Measurements from ENCODE around the gene FGF18.
A peak's percentile ranks its signal among the peaks of the same experiment; 100 is the strongest.
"Not testable (repeated sequence)": the region's sequence is repeated elsewhere in the genome, so short reads cannot be mapped to it uniquely, and the experiment has no call there.

FGF18 gene

DNA sequence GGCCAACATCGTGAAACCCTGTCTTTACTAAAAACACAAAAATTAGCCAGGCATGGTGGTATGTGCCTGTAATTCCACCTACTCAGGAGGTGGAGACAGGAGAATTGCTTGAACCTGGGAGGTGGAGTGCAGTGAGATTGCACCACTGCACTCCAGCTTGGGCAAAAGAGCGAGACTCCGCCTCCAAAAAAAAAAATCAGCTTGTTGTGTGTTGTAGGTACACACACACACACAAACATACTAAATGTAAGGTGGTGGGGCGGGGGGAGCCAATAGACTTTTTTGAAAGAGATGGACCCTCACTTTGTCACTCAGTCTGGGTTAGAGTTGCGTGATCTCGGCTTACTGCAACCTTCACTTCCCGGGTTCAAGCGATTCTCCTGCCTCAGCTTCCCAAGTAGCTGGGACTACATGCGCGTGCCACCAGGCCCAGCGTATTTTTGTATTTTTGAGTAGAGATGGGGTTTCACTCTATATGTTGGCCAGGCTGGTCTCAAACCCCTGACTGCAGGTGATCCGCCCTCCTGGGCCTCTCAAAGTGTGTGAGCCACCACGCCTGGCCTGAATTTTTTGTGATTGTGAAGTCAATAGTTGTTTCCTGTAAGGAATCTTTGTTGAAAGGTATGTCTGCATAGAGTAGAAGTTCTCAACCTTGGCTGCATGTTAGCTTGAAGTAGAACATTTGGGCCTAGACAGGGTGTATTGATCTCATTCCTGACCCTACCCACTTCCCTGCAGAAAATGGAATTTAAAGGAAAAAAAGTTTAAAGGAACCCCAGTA, 18.1 kb upstream of the FGF18 start:
- DNase-seq, result no peak

DNA sequence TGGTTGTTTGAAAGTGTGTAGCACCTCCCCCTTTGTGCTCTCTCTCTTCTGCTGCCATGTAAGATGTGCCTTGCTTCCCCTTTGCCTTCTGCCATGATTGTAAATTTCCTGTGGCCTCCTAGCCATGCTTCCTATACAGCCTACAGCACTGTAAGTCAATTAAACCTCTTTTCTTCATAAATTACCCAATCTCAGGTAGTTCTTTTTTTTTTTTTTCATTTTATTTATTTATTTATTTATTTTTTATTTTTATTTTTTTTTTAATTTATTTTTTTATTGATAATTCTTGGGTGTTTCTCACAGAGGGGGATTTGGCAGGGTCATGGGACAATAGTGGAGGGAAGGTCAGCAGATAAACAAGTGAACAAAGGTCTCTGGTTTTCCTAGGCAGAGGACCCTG, 16.7 kb upstream of the FGF18 start:
- not testable (repeated sequence) for DNase-seq

DNA sequence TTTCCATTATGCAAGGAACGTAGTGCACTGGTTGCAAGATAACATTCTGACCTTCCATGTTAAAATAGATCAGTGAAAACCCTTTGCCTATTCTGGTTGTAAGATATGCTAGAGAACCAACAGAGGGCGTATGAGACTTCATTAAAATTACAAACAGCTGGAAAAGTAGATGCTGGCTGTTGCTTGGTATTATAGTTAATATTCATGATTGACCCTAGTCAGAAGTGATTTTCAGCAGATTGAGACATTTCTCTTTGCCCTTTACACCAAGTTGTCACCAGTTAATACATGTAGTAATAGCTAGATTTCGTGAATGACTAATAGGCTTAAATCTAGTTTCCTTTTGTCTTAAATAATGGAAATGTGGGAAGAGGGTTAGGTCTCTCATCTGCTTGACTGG, 13.8 kb upstream of the FGF18 start:
- DNase-seq, result no peak

DNA sequence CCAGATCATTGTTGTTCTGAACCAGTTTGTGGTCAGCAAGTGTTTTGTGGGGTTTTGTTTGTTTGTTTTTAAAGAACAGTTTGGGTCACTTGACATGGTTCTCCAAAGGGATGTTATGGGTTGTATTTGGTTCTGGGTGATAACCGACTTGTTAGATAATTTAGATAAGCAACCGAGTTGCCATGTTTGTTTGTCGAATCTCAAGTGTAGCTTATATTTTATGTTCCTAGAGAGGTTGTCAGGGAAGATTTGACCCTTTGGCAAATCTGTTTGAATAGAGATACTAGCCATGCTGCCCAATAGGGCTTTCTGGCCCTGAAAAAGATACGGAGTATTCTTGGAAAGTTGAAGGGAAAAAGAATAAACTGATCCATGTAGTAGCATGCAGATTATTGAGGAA, 12.2 kb upstream of the FGF18 start:
- DNase-seq, result no peak

DNA sequence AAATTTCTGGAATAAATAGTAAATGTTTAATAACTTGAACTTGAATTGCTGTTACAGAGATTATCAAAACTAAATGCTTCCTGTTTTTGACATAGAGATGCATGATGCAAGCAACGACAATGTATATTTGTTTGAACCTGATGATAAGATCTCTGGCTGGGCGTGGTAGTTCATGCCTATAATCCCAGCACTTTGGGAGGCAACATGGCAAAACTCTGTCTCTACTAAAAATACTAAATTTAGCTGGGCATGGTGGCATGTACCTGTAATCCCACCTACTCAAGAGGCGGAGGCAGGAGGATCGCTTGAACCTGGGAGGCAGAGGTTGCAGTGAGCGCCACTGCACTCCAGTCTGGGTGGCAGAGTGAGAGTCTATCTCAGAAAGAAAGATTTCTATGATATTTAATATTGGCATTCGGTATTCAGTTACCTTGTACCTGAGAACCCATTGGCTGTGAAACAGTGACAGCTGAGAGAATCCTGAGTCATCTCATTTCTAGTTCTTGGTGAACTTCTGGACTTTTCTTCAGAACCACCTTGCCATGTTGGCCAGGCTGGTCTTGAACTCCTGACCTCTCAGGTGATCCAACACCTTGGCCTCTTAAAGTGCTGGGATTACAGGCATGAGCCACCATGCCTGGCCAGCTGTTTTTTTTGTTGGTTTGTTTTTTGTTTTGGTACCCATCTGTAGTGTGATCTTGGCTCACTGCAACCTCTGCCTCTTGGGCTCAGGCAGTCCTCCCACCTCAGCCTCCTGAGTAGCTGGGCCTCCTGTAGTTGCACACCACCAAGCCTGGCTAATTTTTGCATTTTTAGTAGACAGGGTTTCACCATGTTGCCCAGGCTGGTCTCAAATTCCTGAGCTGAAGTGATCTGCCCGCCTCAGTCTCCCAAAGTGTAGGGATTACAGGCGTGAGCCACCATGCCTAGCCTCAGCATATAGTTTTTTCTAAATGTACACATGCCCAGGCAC, 10.0 kb upstream of the FGF18 start:
- DNase-seq, result no peak

DNA sequence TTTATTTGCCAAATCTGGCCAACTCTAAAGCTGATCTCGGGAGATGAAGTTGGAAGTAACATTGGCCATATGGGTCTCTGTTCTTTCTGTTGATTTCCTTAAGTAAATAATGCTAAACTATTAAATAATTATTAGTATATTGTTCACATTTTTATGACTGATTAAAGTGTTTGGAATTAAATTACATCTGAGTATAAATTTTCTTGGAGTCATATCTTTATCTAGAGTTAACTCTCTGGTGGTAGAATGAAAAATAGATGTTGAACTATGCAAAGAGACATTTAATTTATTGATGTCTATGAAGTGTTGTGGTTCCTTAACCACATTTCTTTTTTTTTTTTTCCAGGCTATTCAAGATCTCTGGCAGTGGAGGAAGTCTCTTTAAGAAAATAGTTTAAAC, 9.3 kb upstream of the FGF18 start:
- DNase-seq, result no peak

DNA sequence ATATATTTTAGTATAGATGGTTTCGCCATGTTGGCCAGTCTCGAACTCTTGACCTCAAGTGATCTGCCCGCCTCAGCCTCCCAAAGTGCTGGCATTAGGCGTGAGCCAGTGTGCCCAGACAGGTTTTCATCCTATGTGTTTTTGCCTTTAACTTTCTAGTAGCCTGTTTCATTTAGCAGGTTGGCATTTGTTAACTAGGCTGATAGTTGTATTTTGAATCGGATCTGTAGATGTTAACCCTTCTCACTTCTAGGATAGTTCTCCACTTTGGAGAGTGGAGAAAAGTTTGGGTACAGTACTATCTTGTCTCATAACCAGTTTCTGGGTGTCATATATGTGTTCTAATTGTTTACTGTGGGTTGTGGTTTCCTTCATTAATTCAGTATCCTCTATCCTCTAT, 7.3 kb upstream of the FGF18 start:
- DNase-seq, result no peak

DNA sequence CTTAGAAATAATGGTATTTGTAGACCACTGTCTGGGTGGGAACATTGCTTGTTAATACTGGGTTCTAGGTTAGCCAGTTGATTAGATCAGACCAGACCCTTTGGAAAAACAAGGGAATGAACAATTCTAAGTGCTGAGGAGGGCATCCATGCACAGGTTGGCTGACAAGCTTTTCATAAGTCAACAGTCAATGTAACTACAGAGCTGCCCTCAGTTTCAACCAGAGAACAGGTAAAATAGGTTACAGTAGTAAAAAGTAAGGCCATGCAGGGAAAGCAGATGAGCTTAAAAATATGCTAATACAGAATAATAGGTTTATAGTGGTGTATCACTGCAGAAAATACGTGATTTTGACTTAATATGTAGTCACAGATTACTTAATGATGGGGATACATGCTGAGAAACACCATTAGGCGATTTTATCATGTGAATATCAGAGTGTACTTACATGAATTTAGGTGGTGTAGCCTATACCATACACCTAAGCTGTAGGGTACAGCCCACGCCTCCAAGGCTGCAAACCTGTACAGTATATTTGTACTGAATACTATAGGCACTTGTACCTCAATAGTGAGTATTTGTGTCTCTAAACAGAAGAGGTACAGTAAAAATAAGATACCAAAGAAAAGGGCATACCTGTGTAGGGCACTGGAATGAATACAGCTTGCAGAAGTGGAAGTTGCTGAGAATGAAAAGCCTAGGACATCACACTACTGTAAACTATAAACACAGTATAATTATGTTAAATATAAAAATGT, 6.1 kb upstream of the FGF18 start:
- DNase-seq, result no peak

DNA sequence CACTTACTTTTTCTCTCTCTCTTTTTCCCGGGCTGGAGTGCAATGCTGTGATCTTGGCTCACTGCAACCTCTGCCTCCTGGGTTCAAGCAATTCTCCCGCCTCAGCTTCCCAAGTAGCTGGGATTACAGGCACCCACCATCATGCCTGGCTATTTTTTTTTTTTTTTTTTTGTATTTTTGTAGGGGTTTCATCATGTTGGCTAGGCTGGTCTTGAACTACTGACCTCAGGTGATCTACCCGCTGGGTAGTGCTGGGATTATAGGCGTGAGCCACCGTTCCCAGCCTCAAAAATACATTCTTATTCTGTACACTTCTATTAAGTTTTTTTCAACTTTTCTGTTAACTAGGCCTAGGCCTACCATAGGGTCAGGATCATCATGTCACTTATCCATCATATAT, 5.5 kb upstream of the FGF18 start:
- DNase-seq, result not testable (repeated sequence)

DNA sequence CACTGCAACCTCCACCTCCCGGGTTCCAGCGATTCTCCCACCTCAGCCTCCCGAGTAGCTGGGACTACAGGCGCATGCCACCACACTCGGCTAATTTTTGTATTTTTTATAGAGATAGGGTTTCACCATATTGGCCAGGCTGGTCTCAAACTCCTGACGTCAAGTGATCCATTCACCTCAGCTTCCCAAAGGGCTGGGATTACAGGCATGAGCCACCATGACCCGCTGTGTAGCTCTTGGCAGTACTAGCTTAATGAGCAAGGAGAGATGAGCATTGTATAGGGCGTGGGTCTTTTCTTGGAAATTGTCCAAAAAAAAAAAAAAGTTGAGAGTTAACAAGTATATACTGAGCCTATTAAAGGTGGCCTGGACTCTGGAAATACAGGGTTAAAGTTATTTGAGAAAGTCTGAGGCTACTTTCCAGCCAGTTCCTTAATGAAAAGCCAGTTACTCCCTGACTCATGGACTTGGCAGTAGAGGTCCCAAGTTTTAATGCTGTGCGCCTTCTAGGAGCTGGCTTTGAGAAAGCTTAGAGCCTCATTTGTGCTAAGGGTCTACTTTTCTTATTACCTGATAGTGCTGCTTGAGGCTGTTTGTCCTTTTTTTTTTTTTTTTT, 4.2 kb upstream of the FGF18 start:
- no peak for DNase-seq

DNA sequence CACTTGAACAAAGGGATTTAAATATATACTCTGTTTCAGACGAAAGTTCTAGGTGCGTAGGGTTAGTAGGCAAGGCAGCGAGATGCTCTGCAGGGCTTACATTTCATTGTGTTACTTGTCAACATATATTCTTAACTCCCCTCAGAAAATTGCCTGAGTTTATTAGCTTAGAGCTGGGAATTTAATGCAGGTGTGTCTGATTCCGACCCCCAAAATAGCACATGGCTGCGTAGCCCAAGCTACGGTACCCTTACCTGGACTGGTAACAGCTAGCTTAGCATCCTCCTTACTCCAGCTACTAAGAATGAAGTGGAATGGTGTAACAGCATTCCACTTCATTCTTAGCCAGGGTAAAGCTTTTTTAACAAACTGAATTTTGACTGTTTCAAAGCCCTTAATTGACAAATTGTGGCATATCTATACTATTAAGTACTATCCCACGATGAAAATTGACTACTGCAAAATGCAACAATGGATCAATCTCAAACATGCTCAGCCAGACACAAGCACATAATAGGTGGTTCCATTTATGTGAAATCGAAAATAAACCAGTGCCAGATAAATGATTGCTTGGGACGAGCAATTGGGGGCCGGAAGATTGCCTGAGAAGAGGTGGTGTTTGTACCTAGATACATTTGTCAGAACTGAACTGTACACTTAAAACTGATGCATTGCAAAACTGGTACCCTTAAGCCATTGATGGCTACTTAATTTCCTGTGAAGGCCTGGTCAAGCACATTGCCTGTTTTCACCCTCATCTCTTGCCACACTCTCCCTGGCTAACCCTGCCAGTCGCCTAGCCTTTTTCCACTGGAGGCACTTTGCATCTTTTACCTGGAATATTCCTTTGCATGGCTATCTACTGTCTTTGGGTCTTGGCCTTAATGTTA, 3.0 kb upstream of the FGF18 start:
- DNase-seq, result no peak

DNA sequence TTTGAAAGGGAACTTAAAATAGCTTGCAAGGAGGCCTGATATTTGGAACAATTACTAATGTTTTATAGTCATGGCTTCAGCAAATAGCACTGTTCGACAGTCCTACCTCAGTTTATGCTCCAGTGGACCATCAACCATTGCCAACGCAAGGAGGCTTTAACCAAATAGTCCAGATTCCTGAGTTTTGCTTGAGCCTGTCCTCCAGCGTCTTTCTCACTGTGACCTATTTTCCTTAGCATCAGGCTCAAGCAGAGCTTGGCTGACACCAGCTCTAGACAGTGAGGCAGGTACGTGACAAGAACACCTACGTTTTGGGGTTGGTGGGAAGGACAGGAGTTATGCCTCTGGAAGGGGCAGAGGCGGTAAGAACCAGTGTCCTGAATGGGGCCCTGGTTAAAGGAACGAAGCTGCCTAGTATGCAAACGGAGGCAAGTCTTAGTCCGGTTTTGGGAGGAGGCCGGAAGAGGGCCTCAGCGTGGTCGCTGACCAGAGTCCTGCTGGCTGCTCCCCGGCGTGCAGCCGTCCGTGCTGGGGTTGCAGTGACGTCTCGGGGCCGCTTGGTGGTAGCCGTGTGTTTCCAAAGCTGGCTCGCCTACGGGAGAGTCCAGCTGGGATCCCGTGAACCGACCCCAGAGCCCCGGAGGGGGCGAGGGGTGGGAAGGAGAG, 998 bp upstream of the FGF18 start:
- peak; percentile 38 for DNase-seq

DNA sequence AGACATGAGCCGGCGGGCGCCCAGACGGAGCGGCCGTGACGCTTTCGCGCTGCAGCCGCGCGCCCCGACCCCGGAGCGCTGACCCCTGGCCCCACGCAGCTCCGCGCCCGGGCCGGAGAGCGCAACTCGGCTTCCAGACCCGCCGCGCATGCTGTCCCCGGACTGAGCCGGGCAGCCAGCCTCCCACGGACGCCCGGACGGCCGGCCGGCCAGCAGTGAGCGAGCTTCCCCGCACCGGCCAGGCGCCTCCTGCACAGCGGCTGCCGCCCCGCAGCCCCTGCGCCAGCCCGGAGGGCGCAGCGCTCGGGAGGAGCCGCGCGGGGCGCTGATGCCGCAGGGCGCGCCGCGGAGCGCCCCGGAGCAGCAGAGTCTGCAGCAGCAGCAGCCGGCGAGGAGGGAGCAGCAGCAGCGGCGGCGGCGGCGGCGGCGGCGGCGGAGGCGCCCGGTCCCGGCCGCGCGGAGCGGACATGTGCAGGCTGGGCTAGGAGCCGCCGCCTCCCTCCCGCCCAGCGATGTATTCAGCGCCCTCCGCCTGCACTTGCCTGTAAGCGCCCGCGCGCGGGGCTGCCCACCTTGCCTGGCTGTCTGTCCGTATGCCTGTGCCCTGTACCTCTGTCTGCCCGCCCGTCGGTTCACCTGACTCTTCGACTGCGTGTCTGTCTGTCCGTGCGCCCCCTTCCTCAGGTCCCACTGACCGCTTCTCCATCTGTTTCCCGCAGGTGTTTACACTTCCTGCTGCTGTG, 412 bp downstream of the FGF18 start:
- peak; percentile 20 for DNase-seq

DNA sequence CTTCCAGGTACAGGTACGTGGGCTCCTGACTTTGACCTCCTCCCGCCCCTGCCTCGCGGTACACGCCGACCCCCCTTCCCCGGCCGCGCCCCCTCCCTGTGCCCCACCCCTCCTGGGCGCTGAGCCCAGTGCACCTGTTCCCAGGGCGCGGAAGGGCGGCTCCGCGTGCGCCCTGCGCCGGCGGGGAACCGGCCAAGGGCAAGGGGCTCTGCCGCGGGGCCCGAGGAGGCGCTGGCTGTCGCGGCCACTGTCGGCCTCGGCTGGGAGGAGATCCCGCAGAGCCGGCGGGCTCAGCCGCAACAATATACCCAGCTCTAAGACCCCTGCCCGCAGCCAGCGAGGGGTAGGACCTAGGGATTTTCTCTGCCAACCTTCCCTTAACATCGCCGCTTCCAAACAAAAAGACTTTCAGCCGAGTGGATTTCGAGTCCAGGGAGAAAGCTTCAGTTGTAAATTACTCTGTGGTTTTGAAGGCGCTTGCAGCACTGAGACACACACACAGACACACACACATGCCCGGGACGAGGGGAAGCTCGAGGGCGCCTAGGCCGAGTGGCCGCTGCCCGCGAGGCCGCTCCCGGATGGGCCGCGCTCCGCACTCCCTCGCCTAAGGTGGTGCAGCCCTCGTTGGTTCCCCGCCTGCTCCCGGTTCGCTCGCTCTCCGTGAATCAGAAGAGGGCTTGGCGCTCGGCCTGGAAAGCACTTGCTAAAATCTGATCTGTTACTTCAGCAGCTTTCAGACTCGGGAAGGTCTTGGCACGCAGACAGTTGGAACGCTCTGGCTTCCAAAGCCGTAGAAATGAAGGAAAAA, 1.2 kb downstream of the FGF18 start:
- no peak for DNase-seq

DNA sequence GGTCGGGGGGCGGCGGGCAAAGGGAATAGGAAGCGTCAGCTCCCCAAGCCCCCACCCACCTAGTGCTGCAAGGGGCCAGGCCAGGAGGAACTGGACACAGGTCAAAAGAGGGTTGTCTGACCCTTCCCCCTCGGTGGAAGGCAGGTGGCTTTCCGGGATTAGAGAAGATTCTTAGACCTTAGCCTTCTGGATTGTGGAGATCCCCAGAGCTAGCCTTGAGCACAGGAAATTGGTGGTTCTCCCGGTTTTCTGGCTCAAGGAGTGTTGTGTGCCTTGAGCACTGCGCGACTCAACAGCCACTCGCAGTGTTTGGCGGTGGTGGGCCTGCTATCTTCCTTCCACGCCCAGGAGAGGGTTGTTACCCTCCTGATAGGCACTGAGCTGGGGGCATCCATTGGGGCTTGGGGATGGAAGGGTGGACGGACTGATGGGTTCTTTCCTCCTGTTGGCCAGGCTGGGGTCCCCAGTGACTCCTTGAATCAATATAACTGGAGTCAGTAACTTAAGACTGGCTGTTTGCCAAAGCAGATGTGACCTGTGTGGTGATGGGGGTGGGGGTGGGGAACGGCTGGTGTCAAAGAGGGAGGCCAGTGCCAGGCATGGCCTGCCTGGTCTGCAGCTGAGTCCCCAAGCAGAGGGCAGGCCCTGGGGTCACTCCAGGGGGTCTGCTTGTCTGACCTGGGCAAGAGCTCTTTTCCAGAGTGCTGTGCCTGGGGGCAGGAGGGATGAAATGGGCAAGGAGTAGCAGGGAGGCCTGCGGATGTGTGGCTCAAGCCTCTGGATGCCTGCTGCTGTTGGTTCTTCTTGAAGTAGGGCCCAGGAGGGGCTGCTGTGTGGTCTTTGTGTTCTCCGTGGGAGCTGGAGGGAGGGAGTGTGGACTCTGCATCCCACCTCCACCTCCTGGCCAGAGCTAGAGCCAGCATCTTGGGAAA, 2.1 kb downstream of the FGF18 start:
- no peak for DNase-seq

DNA sequence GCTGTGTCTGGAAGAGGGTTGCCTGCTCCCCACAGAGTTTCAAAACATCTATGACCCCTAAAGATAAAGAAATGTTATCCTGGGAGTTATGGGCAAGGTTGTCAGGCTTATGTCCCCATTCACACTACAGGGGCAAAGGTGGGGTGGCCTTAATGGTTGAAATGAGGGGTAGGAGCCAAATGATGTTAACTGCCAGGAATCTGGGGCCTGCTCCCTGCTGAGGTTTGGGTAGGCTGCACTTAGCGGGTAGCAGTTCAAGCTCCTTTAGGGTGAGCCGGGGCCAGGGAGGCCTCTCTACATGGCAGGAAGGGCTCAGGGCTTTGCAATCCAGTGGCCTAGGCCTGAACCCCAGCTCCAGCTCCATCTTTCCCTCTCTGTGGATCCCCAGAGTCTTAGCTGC, 3.0 kb downstream of the FGF18 start:
- no peak for DNase-seq

DNA sequence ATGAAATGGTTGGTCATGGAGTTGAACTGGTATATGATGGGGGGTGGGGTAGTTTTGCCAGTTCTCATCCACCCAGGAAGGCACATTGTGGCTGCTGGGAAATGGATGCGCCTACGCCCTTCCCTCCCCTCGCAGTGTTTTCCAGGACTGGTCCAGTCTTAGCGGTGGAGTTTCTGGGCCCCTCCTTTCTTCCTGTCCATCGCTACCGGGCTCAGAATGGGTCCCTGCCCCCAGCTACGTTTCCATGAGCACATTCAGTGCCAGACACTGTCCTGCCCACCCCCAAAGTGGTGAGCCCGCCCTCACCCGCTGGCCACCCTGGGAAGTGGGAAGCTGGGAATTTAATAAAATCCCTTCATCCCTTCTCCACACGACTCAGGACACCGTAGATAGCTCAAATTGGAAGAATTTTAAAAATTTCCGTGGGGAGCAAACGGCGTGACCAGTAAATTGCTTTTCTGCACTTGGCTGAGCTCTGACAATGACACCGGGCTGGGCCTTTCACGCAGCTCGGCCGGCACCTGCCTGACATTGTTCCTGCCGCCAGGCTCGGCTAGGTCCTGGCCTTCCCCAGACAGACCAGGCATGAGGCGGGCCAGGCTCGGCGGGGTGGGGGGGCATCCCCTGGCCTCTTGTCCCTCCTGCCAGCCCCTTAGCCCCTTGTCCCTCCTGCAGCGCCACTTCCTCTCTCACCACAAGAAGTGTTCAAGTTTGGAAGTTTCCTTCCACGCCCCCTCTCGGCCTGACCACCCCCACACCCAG, 3.6 kb downstream of the FGF18 start:
- no peak for DNase-seq

DNA sequence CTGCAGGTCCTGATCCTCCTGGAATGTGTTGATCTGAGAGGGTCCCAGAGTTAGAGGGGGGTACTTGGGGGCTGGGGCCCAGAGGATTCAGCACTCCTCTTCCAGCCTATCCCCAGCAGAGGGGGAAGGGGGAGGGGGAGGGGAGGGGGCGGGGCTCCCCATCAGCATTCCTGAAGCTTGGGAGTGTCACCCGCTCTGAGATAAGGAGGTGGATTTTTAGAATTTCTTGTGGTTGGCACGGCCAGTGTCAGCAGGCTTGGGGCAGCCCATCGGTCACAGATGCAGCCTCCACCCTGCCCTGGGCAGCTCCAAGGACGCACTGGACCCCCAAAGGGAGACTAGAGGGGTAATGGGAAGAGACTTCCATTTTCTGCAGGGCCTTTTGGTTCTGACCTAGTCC, 5.3 kb downstream of the FGF18 start:
- no peak for DNase-seq

All from GDM1 (cell line).